Hematopoietic multipotent progenitor cell treated with erythropoietin and hydrocortisone succinate and interleukin-3 and kit ligand, for 6 days (in vitro differentiated cells): ENCODE measurements around the gene HCFC1R1.

ENCODE experiments used
- DNase-seq: peaks from one replicate; pipeline ENCODE4 v3.0.0-alpha.2; 2015

The HCFC1R1 gene

DNA sequence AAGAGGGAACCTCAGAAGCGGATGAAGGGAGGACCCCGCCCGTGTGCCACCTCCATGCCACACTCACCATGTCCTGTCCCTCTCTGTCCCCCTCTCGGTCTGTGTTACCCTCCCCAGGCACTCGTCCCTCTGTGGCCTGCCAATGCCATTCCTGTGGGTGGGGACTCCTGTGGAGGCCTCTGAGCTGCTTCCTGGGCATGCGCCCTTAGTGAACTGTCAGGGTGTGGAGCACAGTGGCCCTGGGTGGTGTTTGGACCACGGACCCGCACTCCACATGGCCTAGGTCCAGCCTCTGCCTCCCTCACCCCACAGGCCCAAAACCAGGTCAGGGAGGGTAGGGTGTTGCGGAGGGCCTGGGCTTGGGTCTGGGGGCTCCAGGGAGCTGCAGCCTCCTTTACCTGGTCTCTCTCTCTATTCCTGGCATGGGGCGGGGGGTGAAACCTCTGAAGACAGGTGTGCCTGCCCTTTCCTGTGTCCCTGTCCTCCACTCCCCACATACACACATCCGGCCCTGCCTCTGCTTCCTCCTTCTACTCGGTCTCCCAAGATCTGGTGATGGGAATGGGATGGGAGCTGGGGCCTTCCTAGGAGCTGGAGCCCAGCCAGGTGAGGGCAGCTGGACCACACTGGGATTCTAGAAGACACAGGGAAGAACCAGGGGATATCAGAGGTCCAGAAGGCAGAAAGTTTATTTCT lies 32.0 kb downstream of the HCFC1R1 start:
- DNase-seq, result no peak

DNA sequence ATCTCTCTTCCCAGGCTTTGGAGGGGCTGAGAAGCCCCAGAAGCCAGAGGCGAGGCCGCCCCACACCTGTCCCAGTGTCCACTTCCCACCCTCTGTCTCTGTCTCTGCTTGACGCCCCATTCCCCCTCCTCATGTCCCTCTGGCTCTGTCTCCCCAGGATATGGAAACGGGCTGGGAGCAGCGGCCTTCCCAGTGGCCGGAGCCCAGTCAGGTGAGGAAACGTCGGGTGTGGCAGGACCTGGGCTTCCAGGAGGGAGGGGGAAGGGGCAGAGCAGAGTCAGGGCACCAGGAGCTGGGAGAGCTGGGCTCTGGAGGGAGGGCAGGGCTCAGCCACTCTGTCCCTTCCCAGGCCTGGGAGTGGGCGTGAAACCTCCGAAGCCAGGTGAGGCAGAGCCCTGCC lies 32.9 kb downstream of the HCFC1R1 start:
- no peak for DNase-seq

DNA sequence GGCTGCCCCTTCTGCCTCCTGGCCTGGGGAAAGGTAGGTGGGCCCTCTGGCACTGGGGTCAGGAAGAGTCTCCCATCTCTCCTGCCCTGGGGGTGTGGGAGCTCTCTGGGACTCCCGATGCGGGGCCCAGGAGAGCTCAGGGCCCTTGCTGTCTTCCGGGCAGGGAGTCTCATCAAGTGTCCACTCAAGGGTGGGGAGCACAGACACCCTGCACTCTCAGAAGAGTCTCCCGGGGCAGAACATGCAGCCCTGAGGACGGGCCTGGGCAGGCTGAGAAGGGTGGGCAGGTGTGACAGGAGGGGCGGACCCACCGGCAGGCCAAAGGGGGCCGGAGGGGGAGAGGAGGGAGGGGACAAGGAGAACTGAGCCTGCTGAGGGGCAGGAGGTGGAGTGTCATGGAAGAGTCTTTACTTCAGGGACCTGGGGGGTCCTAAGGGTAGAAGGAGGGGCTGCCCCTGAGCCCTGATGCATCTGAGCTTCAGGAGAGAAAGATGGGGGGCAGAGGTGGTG lies 35.1 kb downstream of the HCFC1R1 start:
- DNase-seq, result no peak

DNA sequence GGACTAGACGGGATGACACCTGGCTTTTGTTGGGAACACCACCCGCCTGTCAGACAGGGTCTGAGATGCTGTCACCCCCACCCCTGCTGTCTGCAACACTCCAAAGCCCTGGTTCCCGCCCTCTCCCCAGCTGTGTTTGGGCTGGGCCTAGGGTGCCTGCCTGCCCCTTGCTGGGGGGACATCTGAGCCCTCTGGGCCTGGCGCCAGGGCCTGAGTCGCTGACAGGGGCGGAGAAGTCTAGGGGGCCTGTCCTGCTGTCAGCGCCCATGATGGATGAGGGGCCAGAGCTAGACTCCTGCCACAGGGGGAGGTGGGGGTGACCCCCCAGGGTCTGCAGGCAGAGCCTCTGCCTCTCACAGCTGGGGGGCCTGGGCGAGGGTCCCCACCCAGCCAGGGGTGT lies 35.9 kb downstream of the HCFC1R1 start:
- DNase-seq, result no peak

DNA sequence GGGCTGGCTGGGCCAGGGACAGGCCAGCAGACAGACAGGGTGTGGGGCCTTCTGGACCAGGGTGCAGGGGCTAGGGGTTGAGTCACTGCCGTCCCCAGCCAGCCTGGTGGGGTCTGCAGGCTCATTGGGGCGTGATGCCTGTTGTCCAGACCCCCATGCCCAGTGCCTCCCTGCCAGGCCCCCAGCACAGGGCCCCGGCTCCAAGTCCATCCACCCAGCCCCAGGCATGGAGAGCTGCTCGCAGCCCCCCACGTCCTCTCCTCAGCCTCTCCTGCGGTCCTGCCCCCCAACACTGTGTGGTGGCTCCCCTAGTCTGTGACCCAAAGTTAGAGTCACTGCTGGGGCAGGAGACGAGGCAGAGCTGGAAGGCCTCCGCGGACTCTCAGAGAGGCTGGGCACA lies 36.5 kb downstream of the HCFC1R1 start:
- DNase-seq, result no peak

DNA sequence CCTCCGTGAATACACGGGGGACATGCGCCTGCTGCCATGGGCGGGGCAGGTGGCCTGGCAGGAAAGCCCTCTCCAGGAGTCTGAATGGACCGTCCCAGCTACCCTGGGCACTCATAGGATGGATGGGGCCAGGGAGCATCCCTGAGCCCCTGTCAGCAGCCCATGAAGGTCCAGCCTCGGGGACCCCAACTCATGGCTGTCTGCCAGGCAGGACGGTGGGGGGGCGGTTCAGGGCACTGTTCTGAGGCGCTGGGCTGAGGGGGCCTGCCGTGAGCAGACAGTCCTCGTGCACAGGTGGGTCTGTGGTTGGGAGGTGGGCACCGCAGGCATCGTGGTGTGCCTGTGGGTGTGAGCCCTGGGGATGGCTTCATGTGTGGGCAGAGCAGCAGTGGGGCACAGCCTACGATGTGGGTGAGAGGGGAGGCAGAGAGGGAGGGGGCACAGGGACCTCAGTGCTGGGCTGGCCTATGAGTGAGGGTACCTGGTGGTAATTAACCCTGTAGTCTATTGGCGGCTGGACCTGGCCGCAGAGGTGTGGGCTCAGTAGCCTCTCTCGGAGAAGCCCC lies 37.0 kb downstream of the HCFC1R1 start:
- DNase-seq, result no peak

DNA sequence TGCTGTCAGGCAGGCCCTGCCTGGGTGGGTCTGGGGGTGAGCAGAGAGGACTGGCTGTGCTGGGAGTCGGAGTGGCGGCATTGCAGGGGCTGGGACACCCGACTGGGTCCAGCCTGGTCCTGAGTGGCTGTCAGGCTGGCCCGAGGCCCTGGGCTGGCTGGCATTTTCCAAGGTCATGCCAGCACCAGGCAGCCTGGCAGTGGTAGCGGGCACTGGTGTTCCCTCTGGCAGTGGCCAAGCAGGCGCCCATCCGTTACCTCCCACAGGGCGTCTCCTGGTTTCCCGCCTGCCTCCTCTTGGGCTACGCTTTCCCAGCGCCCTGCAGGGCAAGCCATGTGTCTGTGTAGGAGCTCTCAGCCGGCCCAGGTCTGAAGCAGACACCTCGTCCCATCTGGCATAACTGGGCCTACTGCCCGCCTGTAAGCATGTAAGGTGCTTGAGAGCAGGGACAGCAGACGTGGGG lies 37.8 kb downstream of the HCFC1R1 start:
- no peak for DNase-seq

DNA sequence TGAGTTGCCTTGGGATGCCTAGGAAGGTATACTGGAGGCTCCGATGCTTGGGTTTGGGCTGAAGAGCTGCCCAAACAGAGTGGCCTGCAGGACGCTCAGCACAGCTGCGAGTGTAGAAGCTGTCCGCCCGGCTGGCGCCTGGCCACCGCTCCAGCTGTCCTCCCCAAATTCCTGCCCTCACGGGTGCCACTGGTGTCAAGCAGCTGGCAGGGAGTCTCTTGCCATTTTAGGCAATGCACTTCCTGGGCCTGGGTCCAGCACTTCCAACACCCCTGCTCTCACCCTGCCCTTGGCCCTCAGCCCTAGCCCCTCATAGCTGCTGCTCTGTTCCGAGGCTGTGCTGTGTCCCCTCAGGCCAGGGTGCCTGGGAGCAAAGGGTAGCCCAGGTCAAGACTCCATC lies 38.3 kb downstream of the HCFC1R1 start:
- no peak for DNase-seq

DNA sequence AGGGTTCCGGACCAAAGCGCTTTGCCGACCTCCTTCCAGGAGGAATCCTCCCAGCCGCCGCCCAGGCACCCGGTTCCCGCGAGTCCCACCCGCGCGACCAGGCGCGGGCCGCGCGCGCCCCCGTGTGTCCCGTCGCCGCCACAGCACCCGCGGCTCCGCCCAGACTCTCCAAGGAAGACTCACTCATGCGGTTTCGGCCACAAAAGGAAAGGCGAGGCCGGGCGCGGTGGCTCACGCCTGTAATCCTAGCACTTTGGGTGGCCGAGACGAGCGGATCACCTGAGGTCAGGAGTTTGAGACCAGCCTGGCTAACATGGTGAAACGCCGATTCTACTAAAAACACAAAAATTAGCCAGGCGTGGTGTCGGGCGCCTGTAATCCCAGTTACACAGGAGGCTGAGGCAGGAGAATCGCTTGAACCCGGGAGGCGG lies 40.0 kb downstream of the HCFC1R1 start:
- peak; percentile 81 for DNase-seq

DNA sequence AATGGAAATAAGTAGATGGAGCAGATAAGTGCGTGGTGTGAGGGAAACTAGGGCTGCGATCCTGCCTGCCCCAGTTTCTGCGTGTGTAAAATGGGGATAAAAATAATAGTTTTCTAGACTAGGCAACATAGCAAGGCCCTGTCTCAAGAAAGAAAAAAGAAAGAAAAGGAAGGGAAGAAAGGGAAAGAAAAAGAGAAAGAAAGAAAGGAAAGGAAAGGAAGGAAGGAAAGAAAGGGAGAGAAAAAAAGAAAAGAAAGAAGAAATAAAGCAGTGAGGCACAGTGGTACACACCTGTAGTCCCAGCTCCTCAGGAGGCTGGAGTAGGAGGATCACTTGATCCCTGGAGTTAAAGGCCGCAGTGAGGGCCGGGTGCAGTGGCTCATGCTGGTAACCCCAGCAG lies 41.3 kb downstream of the HCFC1R1 start:
- no peak for DNase-seq

DNA sequence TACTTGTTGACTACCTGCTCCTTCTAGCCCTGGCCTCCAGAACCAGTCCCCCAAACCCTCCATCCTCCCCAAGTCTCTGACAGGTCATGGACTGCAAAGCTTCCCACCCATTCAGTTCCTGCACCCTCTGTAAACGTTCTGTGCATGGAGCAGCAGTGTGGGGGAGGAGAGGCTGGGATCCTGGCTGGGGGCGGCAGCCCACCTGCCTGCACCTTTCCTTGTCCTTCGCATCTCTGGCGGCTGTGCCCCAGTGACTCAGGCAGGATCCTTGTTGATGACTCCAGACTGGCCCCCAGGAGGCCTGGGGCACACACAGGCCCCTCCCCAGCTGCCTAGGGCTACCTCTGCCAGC lies 41.9 kb downstream of the HCFC1R1 start:
- DNase-seq, result no peak

DNA sequence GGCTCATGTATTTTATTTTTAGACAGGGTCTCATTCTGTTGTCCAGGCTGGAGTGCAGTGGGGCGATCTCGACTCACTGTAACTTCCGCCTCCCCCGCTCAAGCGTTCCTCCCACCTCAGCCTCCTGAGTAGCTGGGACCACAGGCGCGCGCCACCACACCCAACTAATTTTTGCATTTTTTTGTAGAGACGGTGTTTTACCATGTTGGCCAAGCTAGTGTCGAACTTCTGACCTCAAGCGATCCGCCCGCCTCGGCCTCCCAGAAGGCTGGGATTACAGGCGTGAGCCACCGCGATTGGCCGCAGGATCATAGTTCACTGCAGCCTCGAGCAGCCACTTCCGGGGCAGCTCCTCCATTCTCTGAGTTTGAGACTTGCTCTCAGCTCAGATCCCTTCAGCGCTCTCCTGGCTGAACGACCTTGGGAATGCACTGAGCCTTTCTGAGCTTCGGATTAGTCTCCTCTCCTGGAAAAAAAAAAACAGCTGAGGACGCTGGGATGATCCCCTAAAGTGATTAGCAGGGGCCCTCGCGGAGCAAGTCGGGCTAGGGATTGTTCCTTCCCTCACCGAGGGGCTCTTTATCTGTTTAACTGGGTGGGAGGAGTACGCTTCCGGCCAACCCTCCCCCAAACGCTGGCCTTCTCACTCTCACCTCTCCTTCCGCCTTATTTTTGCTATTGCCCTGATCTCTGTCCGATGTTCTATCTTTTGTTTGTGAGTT lies 42.4 kb downstream of the HCFC1R1 start:
- DNase-seq, result no peak

DNA sequence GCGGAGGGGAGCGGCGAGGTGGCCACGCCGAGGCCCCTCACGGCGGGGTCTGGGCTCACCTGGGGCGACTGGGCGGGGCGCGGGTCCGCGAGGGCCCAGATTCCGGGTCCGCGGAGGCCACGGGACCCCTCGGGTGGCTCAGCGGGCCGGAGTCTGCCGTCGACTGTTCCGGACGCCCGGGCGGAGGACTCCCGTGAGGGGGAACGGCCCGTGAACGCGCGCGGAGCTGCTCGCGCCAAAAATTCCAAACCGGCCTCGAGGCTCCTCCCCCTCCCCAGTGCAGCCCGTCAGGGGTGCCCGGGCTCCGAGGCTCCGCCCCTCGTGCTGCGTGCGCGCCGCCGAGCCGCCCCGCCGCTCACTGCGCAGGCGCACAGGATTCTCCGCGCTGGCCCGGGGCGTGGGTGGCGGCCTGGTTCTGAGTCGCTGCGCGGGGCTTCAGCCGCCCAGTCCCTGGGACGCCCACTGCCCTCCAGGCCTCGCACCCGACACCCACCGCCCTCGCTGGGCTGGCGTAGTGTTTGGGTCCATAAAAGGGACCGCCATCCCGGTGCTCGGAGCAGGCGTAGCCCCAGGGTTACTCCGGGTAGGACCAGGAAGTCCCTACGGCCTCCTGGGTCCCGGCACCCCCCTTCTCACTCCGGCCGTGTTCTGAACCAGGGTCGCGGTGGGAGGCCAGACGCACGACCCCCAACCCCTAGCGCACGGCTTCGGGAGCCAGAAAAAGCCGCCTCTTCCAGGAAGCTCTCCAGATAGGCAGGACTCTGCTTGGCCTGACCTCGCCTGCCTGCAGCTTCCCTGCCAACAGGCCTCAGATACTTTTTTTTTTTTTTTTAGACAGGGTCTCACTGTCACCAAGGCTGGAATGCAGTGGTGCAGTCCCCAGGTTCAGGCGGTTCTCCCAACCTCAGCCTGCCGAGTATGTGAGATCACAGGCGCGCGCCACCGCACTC lies 43.2 kb downstream of the HCFC1R1 start, which contains the start of gene PKMYT1:
Gene PKMYT1 (minus strand): TSS at position 220 of the 950 bp plus-strand sequence. CDS start 789 bp downstream, outside the sequence.
- peak; percentile 96 for DNase-seq

DNA sequence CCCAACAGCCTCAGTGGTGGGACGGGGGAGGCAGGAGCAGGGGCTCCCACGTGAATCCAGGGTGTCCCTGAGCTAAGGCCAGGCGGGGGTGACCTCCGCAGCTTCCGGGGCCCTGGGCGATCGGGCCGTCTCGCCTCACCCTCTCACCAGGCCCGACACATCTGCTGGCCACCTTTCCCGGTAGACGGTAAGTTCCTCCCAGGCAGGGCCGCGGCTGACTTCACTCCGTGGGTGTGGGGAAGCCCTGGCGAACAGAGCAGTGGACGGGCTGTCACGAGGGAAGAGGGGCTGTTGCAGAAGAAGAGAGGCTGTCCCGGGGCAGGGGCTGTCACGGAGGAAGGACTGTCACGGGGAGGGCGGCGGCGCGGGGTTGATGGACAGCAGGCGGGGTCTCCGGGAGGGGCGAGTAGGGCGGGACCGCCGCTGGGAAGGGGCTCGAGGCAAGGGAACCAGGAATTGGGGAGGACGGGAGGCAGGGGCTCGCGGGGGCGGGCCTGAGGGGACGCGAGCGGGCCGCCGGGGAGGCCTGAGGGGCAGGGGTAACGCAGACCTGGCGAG lies 44.0 kb downstream of the HCFC1R1 start:
- peak; percentile 60 for DNase-seq

DNA sequence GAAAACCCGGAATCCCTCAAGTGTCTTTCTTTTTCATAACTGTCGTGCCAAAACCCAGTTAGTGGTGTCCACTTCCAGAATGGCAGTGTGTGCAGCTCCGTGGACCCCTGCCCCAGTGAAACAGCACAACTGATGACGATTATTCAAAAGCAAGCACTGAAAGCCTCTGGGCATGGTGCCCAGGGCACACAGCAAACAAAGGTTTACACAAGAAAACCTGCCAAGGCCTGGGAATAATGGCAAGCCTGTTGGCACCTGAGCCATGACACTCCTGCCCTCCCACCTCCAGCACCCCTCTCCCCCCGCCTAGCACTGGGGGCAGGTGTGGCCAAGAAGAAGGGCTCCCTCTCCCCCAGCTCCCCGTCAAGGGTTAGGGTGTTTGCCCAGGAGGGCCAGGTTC lies 46.3 kb downstream of the HCFC1R1 start:
- no peak for DNase-seq

DNA sequence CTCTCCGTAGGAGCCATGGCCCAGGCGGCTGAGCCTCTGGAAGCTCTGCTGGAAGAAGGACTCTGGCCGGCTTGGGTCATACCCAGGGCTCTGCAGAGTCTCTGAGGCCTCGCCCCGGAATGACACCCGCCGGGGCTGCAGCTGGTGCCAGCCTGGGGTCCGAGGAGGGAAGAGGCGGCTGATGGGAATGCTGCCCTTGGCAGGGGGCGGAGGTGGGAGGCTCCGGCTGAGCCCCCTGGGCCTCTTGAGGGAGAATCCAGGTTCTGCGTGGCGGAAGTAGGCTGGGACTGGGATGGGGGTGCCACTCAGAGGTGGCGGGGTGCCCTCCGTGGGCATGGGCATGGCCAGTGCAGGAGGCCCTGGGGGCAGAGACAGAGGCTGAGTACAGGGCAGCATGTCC lies 47.1 kb downstream of the HCFC1R1 start:
- no peak for DNase-seq

DNA sequence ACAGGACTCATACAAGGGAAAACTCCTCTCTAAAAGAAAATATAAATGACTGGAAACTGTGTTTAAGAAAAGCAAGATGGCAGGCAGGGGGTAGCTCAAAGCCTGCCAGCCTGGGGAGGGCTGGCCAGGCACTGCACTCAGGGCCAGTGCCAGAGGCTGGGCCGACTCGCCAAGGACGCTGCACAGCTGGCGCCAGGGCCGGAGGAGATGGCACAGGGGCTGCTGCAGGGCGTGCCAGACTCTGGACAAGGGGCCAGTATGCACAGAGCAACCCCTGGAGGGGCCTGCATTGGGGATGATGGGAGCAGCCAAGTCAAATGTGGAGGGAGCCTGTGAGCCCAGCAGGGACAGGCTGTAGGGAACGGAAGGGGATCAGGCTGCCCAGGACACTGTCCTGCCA lies 47.5 kb downstream of the HCFC1R1 start:
- DNase-seq, result no peak

DNA sequence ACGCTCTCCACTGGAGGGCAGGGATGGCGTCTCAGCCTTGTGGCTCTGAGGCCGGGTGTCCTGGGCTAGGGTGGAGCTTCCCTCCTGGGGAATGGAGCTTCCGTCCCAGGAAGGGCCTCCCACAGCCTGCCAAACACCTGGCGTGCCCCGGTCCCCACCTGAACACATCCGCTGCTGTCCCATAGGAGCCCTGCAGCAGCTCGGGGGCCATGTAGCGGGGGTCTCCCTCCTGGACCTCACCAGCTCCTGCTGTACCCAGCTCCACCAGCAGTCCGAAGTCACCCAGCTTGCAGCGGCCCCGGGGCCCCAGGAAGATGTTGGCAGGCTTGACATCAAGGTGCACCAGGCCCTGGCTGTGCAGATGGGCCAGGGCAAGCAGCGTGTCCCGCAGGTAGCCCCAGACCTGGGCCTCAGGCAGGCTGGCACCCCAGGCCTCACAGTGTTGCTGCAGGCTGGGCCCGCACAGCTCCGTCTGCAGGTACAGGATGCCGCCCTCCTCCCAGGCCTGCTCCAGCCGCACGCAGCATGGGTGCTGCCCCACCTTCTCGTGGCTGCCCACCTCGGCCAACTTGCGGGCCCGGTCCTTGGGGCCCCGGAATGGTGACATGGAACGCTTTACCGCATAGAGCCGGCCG lies 48.5 kb downstream of the HCFC1R1 start:
- DNase-seq, result no peak

DNA sequence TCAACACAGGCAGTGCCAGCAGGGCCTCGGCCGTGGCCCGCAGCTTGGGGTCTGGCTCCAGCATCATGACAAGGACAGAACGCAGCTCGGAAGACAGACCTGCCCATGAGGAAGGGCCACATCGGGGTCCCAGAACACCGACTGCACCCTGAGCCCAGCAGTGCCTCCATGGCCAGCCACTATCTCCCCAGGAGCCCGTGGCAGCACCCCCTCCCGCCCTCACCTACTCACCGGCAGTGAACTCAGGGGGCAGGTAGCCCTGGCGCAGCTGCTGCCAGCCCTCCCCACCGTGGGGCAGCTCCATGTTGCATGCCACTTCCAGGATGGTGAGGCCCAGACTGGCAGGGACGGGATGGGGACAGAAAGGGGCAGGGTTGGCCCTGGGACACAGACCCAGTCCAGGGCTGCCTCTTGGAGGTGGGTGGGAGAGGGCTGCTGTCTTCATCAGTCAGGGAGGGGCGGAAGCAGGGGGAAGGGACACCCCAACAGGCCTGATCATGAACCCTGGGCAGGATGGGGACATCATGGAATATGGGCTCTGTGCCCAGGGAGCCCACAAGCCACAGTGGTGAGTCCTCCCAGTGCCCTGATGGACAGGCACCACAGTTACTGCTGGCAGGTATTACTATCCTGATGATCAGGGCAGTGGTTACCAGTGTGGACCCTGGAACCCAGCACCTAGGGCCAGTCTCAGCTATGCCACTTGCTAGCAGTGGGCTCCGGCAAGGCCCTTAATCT lies 49.3 kb downstream of the HCFC1R1 start:
- no peak for DNase-seq

DNA sequence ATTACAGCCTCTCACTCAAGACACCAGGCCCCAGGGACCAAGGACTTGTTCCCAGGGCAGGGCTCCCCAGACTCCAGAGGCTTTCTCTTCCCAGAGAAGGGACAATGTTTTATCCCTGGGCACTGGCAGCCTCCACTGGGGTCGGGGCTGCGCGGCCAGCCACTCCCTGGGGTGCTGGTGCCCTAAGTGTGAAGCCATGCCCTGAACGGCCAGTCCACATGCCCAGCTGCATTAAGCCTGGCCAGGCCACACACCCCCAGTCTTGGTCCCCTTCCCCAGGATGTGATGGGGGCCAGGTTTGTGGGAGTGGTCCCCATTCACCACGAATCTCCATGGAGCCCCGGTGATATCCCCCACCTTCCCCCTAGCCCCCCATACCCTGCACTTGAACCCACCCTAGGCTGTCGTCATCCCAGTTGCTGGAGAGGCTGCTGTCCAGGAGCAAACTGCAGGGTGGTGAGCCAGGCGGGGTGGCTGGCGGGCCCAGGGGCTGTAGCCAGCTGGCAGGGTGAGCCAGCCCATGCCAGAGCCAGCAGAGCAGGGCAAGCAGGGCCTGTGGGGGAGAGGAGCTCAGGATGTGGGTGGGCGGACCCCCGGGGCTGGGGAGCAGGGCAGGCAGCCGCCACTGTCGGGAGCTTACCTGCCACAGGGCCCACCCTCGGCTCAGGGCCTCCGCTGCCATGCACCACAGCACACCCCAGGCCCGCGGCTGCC lies 50.0 kb downstream of the HCFC1R1 start:
- DNase-seq, result no peak

DNA sequence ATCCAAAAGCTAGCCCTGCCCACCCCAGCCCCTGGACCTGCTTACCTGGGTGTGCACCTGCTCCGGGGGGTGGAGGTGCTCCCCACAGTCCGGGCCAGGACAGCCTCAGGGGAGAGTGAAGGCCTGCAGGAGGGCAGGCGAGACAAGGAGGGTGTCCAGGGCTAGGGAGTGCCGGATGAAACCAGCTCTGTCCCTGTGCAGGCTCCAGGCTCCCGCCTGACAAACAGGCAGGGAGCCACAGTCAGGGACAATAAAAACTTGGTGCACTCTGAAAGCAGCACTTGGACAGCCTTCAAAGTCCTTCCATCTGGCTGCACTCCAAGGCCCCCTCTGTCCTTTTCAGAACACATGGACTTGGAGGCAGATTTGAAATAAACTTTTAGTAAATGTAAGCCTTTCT lies 50.6 kb downstream of the HCFC1R1 start:
- no peak for DNase-seq
